ENCODE data around the gene HOXB8. TPM values are rescaled to one million over a fixed set of nuclear protein-coding genes. Genes with fewer than 3 reads are reported as not detected.

HOXB8 gene
- total RNA-seq, 4 donors from 2014 or later, result 1.8 to 21.3 (median 8.9) TPM

- Histone ChIP-seq H3K27ac (peak overlapping the region in 2 of 4 donors; percentile 2 to 8), H3K27me3 (peaks cover 100% of the 10 kb centered on the region), H3K9me3 (no peaks in the 10 kb centered on the region), H3K36me3 (no peaks in the 10 kb centered on the region), H3K4me1 (peaks cover 12 to 78% (median 62%) of the 10 kb centered on the region in 4 donors), H3K4me3 (no peak overlapping the region)
- 55 to 66% methylated on average over 10 to 11 of the region's 11 CpGs for WGBS, 2 donors (ENCODE audit: low coverage in 1 of 2)
- DNase-seq, result no peak
- intact Hi-C loops (cut with DNase I; ENCODE audit: low total_unique reads), result no loop called here
- peak; percentile 8 for TF ChIP-seq POLR2A (IDR thresholded peaks at IDR 0.05)
- TF ChIP-seq, protein P1, sequence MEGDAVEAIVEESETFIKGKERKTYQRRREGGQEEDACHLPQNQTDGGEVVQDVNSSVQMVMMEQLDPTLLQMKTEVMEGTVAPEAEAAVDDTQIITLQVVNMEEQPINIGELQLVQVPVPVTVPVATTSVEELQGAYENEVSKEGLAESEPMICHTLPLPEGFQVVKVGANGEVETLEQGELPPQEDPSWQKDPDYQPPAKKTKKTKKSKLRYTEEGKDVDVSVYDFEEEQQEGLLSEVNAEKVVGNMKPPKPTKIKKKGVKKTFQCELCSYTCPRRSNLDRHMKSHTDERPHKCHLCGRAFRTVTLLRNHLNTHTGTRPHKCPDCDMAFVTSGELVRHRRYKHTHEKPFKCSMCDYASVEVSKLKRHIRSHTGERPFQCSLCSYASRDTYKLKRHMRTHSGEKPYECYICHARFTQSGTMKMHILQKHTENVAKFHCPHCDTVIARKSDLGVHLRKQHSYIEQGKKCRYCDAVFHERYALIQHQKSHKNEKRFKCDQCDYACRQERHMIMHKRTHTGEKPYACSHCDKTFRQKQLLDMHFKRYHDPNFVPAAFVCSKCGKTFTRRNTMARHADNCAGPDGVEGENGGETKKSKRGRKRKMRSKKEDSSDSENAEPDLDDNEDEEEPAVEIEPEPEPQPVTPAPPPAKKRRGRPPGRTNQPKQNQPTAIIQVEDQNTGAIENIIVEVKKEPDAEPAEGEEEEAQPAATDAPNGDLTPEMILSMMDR (IDR thresholded peaks at IDR 0.05), result no peak
- in situ Hi-C loops (cut with MboI; ENCODE audit: low pct_ligation_motif_present in 1 of 4, low pct_unique_long_range_greater_than_20kb in 1 of 4, low sequenced_read_pairs in 3 of 4), result no loop called here
These were observed 7.8 kb upstream of the HOXB8 start for GRCh38 chr17:48622857-48623256.

- 38 to 50% methylated on average over 6 to 39 of the region's 41 CpGs for WGBS, 2 donors (ENCODE audit: low coverage in 1 of 2)
- Histone ChIP-seq H3K9me3 (no peaks in the 10 kb centered on the region), H3K36me3 (no peaks in the 10 kb centered on the region), H3K27ac (peak overlapping the region in 3 of 4 donors; percentile 3 to 79 (median 74)), H3K4me3 (peak overlapping the region in 1 of 4 donors; percentile 13), H3K27me3 (peaks cover 100% of the 10 kb centered on the region), H3K4me1 (peaks cover 12 to 71% (median 56%) of the 10 kb centered on the region in 4 donors)
- intact Hi-C loops (cut with DNase I; ENCODE audit: low total_unique reads), result no loop called here
- in situ Hi-C loops (cut with MboI; ENCODE audit: low pct_ligation_motif_present in 1 of 4, low pct_unique_long_range_greater_than_20kb in 1 of 4, low sequenced_read_pairs in 3 of 4), result no loop called here
- TF ChIP-seq EP300 (IDR thresholded peaks at IDR 0.05; ENCODE audit: low read depth), result no peak
- peak in 1 of 3 donors; percentile 9 for TF ChIP-seq POLR2AphosphoS5 (IDR thresholded peaks at IDR 0.05)
- no peak for DNase-seq
These were observed 6.6 kb upstream of the HOXB8 start for GRCh38 chr17:48621410-48622392.

DNA sequence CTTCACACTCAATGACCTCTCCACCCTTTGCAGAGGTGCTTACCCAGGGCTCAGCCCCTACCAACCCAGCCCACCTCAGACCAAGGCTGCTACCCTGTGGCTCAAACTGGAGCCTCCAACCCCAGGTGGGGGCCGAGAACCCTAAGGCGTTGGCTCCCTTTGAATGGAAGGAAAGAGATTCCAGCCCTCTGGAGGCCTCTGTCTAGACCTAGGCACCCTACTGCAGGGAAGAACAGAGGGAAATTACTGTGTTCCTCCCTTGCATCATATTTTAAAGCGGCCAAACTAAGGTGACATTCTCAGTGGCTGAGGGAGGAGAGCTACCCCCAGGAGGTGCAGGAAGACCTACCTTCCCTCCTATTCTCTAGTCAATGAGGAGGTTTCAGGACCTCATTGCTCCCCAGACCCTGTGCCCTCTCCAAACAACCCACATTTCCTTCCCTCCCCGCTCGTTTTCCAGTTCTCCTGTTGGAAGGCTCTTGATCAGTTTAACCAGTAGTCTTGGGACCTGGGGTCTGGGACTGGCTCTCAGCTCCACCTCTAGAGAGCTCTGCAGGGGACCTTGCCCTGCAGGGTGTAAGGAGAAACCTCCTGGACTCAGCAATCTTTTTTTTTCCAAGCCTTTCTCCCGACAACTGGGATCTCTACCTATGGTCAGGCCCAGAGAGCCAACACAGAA, 5.5 kb upstream of the HOXB8 start:
- Histone ChIP-seq H3K27me3 (peaks cover 100% of the 10 kb centered on the region), H3K4me3 (peak overlapping the region in 1 of 4 donors; percentile 14), H3K27ac (peak overlapping the region in 3 of 4 donors; percentile 74 to 79 (median 77)), H3K9me3 (no peaks in the 10 kb centered on the region), H3K4me1 (peaks cover 4 to 69% (median 49%) of the 10 kb centered on the region in 4 donors), H3K36me3 (no peaks in the 10 kb centered on the region)
- DNase-seq, result no peak
- intact Hi-C loops (cut with DNase I; ENCODE audit: low total_unique reads), result no loop called here
- TF ChIP-seq EP300 (IDR thresholded peaks at IDR 0.05; ENCODE audit: low read depth), result no peak
- no peak for TF ChIP-seq POLR2A (IDR thresholded peaks at IDR 0.05)
- TF ChIP-seq, protein P1 (IDR thresholded peaks at IDR 0.05), result no peak
- no peak for TF ChIP-seq POLR2AphosphoS5 (IDR thresholded peaks at IDR 0.05)
- in situ Hi-C loops (cut with MboI; ENCODE audit: low pct_ligation_motif_present in 1 of 4, low pct_unique_long_range_greater_than_20kb in 1 of 4, low sequenced_read_pairs in 3 of 4), result no loop called here
- WGBS, 2 donors (ENCODE audit: low coverage in 1 of 2), result 31 to 48% methylated on average over 3 to 6 of the region's 6 CpGs

DNA sequence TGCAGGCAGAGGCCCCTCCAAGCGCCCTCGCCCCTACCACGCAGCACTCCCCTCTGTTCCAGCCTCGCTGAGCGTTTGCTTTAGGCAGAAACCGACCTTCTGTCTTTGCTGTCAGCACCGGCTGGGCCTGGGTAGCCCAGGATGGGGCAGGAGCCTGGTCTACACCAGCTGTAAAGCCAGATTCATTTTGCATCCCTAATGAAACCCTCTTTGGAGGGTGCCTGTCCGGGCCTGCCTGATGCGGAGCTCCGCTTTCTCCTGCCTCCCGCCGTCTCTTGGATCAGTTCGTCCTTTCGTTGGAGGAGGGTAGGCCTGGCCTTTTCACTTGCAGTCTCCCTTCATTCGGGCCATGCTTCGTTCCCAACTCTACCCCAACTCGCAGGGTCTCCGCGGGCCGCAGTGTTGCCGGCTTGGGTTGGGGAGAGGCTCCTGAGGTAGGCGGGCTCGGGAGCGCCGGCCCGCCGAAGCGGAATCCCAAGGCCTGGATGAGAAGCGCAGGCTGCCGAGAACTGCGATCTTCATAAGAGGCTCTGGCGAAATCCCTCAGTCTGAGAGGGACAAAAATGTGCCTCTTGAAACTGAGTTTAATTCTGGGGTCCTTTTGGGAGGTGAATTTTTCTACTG, 4.8 kb upstream of the HOXB8 start:
- intact Hi-C loops (cut with DNase I; ENCODE audit: low total_unique reads) (loop anchor here (5.0 kb wide), 1 partner anchor 283 kb away; no protein-coding TSS in a partner anchor), in situ Hi-C loops (cut with MboI; ENCODE audit: low pct_ligation_motif_present in 1 of 4, low pct_unique_long_range_greater_than_20kb in 1 of 4, low sequenced_read_pairs in 3 of 4) (no loop called here)
- Histone ChIP-seq H3K36me3 (no peaks in the 10 kb centered on the region), H3K9me3 (no peaks in the 10 kb centered on the region), H3K4me3 (peak overlapping the region in 1 of 4 donors; percentile 14), H3K4me1 (peaks cover 3 to 68% (median 42%) of the 10 kb centered on the region in 4 donors), H3K27me3 (peaks cover 100% of the 10 kb centered on the region), H3K27ac (peak overlapping the region; percentile 74 to 82 (median 78))
- 47% methylated on average over 28 of the region's 32 CpGs; no CpG with 5 or more reads in 1 of the 2 donors for WGBS, 2 donors (ENCODE audit: low coverage in 1 of 2)
- TF ChIP-seq POLR2AphosphoS5 (IDR thresholded peaks at IDR 0.05) (no peak), POLR2A (IDR thresholded peaks at IDR 0.05) (peak; percentile 27)
- TF ChIP-seq, protein P1 (IDR thresholded peaks at IDR 0.05), result no peak
- no peak for DNase-seq
